Measurements from ENCODE around the gene SLC12A2. TPM values are rescaled to one million over a fixed set of nuclear protein-coding genes. Genes with fewer than 3 reads are reported as not detected.

Gene SLC12A2
- total RNA-seq, 2 donors from 2014 or later, result 159 to 189 TPM

- DNase-seq, result no peak
- Histone ChIP-seq H3K36me3 (peaks cover 9% of the 10 kb centered on the region), H3K4me3 (no peak overlapping the region), H3K4me1 (no peaks in the 10 kb centered on the region), H3K27me3 (no peaks in the 10 kb centered on the region), H3K9ac (ENCODE audit: low read depth in 2 of 2, low read length in 2 of 2) (no peak overlapping the region), H3K9me3 (no peaks in the 10 kb centered on the region), H3K27ac (no peak overlapping the region)
- TF ChIP-seq CTCF (IDR thresholded peaks at IDR 0.05), result no peak
- intact Hi-C loops (cut with DNase I), result no loop called here
Measured at GRCh38 chr5:128158342-128158741, 74.8 kb downstream of the SLC12A2 start.

- H3K27ac ChIP-seq, result no peak overlapping the region
- no peaks in the 10 kb centered on the region for H3K9me3 ChIP-seq
- no peak overlapping the region for H3K9ac ChIP-seq (ENCODE audit: low read depth in 2 of 2, low read length in 2 of 2)
- no peak for TF ChIP-seq CTCF (IDR thresholded peaks at IDR 0.05)
- intact Hi-C loops (cut with DNase I), result no loop called here
- H3K36me3 ChIP-seq, result peaks cover 9% of the 10 kb centered on the region
- H3K27me3 ChIP-seq, result no peaks in the 10 kb centered on the region
- no peak for DNase-seq
- H3K4me3 ChIP-seq, result no peak overlapping the region
- no peaks in the 10 kb centered on the region for H3K4me1 ChIP-seq
Measured at GRCh38 chr5:128163991-128164390, 80.4 kb downstream of the SLC12A2 start.

GRCh38 chr5:128169401-128170017 is 85.9 kb downstream of the SLC12A2 start:
- no peak overlapping the region for H3K4me3 ChIP-seq
- DNase-seq, result no peak
- no peaks in the 10 kb centered on the region for H3K36me3 ChIP-seq
- no peaks in the 10 kb centered on the region for H3K27me3 ChIP-seq
- H3K9me3 ChIP-seq, result no peaks in the 10 kb centered on the region
- no peaks in the 10 kb centered on the region for H3K4me1 ChIP-seq
- H3K27ac ChIP-seq, result no peak overlapping the region
- intact Hi-C loops (cut with DNase I), result no loop called here
- no peak for TF ChIP-seq CTCF (IDR thresholded peaks at IDR 0.05)
- no peak overlapping the region for H3K9ac ChIP-seq (ENCODE audit: low read depth in 2 of 2, low read length in 2 of 2)

GRCh38 chr5:128172102-128172501 is 88.5 kb downstream of the SLC12A2 start:
- H3K27ac ChIP-seq, result no peak overlapping the region

GRCh38 chr5:128174951-128175350 is 91.4 kb downstream of the SLC12A2 start:
- H3K36me3 ChIP-seq, result no peaks in the 10 kb centered on the region
- no peak overlapping the region for H3K9ac ChIP-seq (ENCODE audit: low read depth in 2 of 2, low read length in 2 of 2)
- intact Hi-C loops (cut with DNase I), result no loop called here
- no peak for DNase-seq
- no peaks in the 10 kb centered on the region for H3K27me3 ChIP-seq
- no peaks in the 10 kb centered on the region for H3K9me3 ChIP-seq
- no peak overlapping the region for H3K4me3 ChIP-seq
- H3K27ac ChIP-seq, result no peak overlapping the region
- TF ChIP-seq CTCF (IDR thresholded peaks at IDR 0.05), result no peak
- H3K4me1 ChIP-seq, result no peaks in the 10 kb centered on the region

More at GRCh38 chr5:128172102-128172501, 88.5 kb downstream of the SLC12A2 start:
- no peaks in the 10 kb centered on the region for H3K4me1 ChIP-seq
- no peak overlapping the region for H3K4me3 ChIP-seq
- no peaks in the 10 kb centered on the region for H3K9me3 ChIP-seq
- DNase-seq, result no peak
- H3K27me3 ChIP-seq, result no peaks in the 10 kb centered on the region
- no peaks in the 10 kb centered on the region for H3K36me3 ChIP-seq
- intact Hi-C loops (cut with DNase I), result no loop called here
- TF ChIP-seq CTCF (IDR thresholded peaks at IDR 0.05), result no peak
- no peak overlapping the region for H3K9ac ChIP-seq (ENCODE audit: low read depth in 2 of 2, low read length in 2 of 2)
